HepG2 (cell line): ENCODE results near the gene DOCK1. TPM values are rescaled to one million over a fixed set of nuclear protein-coding genes. Genes with fewer than 3 reads are reported as not detected.

Source experiments
- AKAP8 ChIP-seq: sonication (generic); formaldehyde crosslinking; IDR thresholded peaks from 2 replicates; pipeline ENCODE4 v1.5.1; 2020; ENCODE audit warnings: mild to moderate bottlenecking, missing genetic modification reagents
- BORCS8-MEF2B ChIP-seq: sonication (generic); formaldehyde crosslinking; IDR thresholded peaks from 2 replicates; pipeline ENCODE4 v1.8.0; 2022; ENCODE audit warnings: mild to moderate bottlenecking, missing genetic modification reagents
- DMAP1 ChIP-seq: IDR thresholded peaks from 2 replicates; pipeline ENCODE4 v1.6.1; 2016
- MYC ChIP-seq: sonication (generic); formaldehyde crosslinking; IDR thresholded peaks from 2 replicates; pipeline ENCODE4 v1.9.0; 2021; ENCODE audit warnings: missing genetic modification reagents, borderline replicate concordance
- SIX1 ChIP-seq: sonication (generic); formaldehyde crosslinking; IDR thresholded peaks from 2 replicates; pipeline ENCODE4 v1.4.0; 2020; ENCODE audit warnings: missing genetic modification reagents, borderline replicate concordance
- SOX6 ChIP-seq, 2 experiments: fragments of 450-650 bp in 1 of 2; sonication (generic) in 1 of 2; formaldehyde crosslinking in 1 of 2; IDR thresholded peaks; 2 replicates each; pipeline versions ENCODE4 v1.4.0 to v1.6.1; 2017 to 2020; ENCODE audit warnings: antibody characterized with exemption in 1 of 2, mild to moderate bottlenecking in 1 of 2, missing genetic modification reagents in 1 of 2
- TCF12 ChIP-seq, 2 experiments: fragments of 450-650 bp in 1 of 2; sonication (generic) in 1 of 2; formaldehyde crosslinking in 1 of 2; IDR thresholded peaks; 2 replicates each; pipeline versions ENCODE4 v1.6.1 to v1.8.0; 2017 to 2022; ENCODE audit warnings: antibody characterized with exemption in 1 of 2, mild to moderate bottlenecking in 1 of 2, missing genetic modification reagents in 1 of 2, moderate library complexity in 1 of 2
- THAP11 ChIP-seq: IDR thresholded peaks from 2 replicates; pipeline ENCODE4 v1.6.1; 2016; ENCODE audit warnings: missing biosample characterization, missing genetic modification reagents
- ZBTB38 ChIP-seq: sonication (generic); formaldehyde crosslinking; IDR thresholded peaks from 2 replicates; pipeline ENCODE4 v1.5.1; 2020; ENCODE audit warnings: mild to moderate bottlenecking, missing genetic modification reagents
- ZFX ChIP-seq: sonication (generic); formaldehyde crosslinking; IDR thresholded peaks from 2 replicates; pipeline ENCODE4 v1.4.0; 2020; ENCODE audit warnings: mild to moderate bottlenecking, low read depth, missing genetic modification reagents, moderate library complexity
- ZNF235 ChIP-seq: sonication (generic); formaldehyde crosslinking; IDR thresholded peaks from 2 replicates; pipeline ENCODE4 v1.8.1; 2023; ENCODE audit warnings: mild to moderate bottlenecking, missing genetic modification reagents, borderline replicate concordance
- ZNF292 ChIP-seq: sonication (generic); formaldehyde crosslinking; IDR thresholded peaks from 2 replicates; pipeline ENCODE4 v1.8.1; 2022; ENCODE audit warnings: mild to moderate bottlenecking, low read depth, missing genetic modification reagents, borderline replicate concordance
- ZNF766 ChIP-seq: sonication (generic); formaldehyde crosslinking; IDR thresholded peaks from 2 replicates; pipeline ENCODE4 v1.5.0; 2020; ENCODE audit warnings: missing genetic modification reagents, borderline replicate concordance
- ZSCAN21 ChIP-seq: sonication (generic); formaldehyde crosslinking; IDR thresholded peaks from 2 replicates; pipeline ENCODE4 v1.8.0; 2022; ENCODE audit warnings: mild to moderate bottlenecking, missing genetic modification reagents, moderate library complexity, borderline replicate concordance
- polyA plus RNA-seq, 8 experiments: library from polyadenylated mRNA; depleted of rRNA in 3 of 8; stranded (reverse) in 7 of 8; unstranded in 1 of 8; fragments of >200 nt; fragmentation: Illumina TruSeq in 4 of 8; extraction: Trizol in 4 of 8; gene quantifications; 2 replicates each; pipeline versions ENCODE4 v1.2.1 to v1.2.3, GENCODE V29; 2011 to 2016; ENCODE audit warnings: low read depth in 4 of 8, missing spikeins in 1 of 8, mixed read lengths in 1 of 8; ENCODE audit not compliant: insufficient read depth in 1 of 8
- total RNA-seq, 5 experiments: library from RNA; depleted of rRNA; stranded (reverse); fragments of >200 nt; fragmentation: Illumina TruSeq; extraction: Trizol; gene quantifications; 2 replicates each; pipeline ENCODE4 v1.2.3, GENCODE V29; 2016; ENCODE audit warnings: low read depth in 1 of 5
- TF ChIP-seq, protein P1 (sequence below): sonication (generic); formaldehyde crosslinking; IDR thresholded peaks from 2 replicates; pipeline ENCODE4 v1.4.0; 2020; ENCODE audit warnings: low read depth, mild to moderate bottlenecking, missing genetic modification reagents
- TF ChIP-seq, protein P2 (sequence below): IDR thresholded peaks from 2 replicates; pipeline ENCODE4 v1.6.1; 2016; ENCODE audit warnings: missing genetic modification reagents, missing compliant biosample characterization
- TF ChIP-seq, protein P3 (sequence below): fragments of 450-650 bp; IDR thresholded peaks from 2 replicates; pipeline ENCODE4 v1.6.1; 2017; ENCODE audit warnings: mild to moderate bottlenecking
- TF ChIP-seq, protein P4 (sequence below): sonication (generic); formaldehyde crosslinking; IDR thresholded peaks from 2 replicates; pipeline ENCODE4 v1.5.1; 2020; ENCODE audit warnings: mild to moderate bottlenecking, missing genetic modification reagents, moderate library complexity
- TF ChIP-seq, protein P5 (sequence below): IDR thresholded peaks from 2 replicates; pipeline ENCODE4 v1.6.1; 2016

DOCK1 gene
- total and polyA plus RNA-seq, 2 of the 13 experiments (the other 11 are each of a cell fraction or from before 2014, with no cell fraction given), result 8.3 to 25.5 TPM

DNA sequence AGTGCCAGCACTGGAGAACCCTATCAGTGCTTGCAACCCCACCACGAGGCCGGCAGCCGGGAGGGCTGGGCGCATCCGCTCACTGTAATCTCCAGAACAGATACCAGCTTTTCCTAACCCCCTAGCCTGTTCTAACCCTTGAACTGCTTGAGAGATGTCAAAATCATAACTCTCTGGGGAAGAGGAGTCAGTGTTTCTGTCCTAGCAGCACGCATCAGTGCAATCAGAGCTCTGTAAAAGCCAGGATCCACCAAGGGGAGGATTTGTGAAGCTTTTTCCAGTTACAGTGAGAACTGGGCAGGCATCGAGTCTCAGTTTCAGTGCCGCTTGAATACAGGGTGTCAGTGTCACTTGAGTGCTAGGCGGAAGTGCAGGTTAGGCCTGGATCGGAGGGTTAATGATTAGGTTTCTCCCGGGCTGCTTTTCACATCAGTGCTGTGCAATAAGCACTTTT is 395.7 kb downstream of the DOCK1 start (continued):
- TF ChIP-seq THAP11 (CRISPR knock-in tag) (no peak), DMAP1 (CRISPR knock-in tag) (peak; percentile 41; the same call in 1 of the 2 replicates), ZSCAN21 (0 out of 2 replicates have a peak, but pooled peaks have one; percentile 32), SIX1 (CRISPR knock-in tag) (peak; percentile 64; the same call in 1 of the 2 replicates), ZNF235 (CRISPR knock-in tag) (no peak), ZNF292 (CRISPR knock-in tag) (peak; percentile 94; the same call in 1 of the 2 replicates), ZBTB38 (peak; percentile 42; the same call in 1 of the 2 replicates), ZFX (peak; percentile 82), BORCS8-MEF2B (CRISPR knock-in tag) (peak; percentile 40; the same call in 1 of the 2 replicates), MYC (CRISPR knock-in tag) (peak; percentile 85; the same call in 1 of the 2 replicates), ZNF766 (CRISPR knock-in tag) (peak; percentile 64; the same call in 1 of the 2 replicates), TCF12 (IDR thresholded peaks at IDR 0.05) (no peak), TCF12 (CRISPR knock-in tag; IDR thresholded peaks at IDR 0.05) (no peak), SOX6 (IDR thresholded peaks at IDR 0.05) (no peak), SOX6 (CRISPR knock-in tag; IDR thresholded peaks at IDR 0.05) (peak; percentile 74), AKAP8 (CRISPR knock-in tag) (no peak)
- TF ChIP-seq, protein P1, sequence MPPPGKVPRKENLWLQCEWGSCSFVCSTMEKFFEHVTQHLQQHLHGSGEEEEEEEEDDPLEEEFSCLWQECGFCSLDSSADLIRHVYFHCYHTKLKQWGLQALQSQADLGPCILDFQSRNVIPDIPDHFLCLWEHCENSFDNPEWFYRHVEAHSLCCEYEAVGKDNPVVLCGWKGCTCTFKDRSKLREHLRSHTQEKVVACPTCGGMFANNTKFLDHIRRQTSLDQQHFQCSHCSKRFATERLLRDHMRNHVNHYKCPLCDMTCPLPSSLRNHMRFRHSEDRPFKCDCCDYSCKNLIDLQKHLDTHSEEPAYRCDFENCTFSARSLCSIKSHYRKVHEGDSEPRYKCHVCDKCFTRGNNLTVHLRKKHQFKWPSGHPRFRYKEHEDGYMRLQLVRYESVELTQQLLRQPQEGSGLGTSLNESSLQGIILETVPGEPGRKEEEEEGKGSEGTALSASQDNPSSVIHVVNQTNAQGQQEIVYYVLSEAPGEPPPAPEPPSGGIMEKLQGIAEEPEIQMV (CRISPR knock-in tag), result no peak
- TF ChIP-seq, protein P2, sequence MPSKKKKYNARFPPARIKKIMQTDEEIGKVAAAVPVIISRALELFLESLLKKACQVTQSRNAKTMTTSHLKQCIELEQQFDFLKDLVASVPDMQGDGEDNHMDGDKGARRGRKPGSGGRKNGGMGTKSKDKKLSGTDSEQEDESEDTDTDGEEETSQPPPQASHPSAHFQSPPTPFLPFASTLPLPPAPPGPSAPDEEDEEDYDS (CRISPR knock-in tag), result peak; percentile 11; the same call in 1 of the 2 replicates
- TF ChIP-seq, protein P3, sequence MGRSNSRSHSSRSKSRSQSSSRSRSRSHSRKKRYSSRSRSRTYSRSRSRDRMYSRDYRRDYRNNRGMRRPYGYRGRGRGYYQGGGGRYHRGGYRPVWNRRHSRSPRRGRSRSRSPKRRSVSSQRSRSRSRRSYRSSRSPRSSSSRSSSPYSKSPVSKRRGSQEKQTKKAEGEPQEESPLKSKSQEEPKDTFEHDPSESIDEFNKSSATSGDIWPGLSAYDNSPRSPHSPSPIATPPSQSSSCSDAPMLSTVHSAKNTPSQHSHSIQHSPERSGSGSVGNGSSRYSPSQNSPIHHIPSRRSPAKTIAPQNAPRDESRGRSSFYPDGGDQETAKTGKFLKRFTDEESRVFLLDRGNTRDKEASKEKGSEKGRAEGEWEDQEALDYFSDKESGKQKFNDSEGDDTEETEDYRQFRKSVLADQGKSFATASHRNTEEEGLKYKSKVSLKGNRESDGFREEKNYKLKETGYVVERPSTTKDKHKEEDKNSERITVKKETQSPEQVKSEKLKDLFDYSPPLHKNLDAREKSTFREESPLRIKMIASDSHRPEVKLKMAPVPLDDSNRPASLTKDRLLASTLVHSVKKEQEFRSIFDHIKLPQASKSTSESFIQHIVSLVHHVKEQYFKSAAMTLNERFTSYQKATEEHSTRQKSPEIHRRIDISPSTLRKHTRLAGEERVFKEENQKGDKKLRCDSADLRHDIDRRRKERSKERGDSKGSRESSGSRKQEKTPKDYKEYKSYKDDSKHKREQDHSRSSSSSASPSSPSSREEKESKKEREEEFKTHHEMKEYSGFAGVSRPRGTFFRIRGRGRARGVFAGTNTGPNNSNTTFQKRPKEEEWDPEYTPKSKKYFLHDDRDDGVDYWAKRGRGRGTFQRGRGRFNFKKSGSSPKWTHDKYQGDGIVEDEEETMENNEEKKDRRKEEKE, result no peak
- TF ChIP-seq, protein P4, sequence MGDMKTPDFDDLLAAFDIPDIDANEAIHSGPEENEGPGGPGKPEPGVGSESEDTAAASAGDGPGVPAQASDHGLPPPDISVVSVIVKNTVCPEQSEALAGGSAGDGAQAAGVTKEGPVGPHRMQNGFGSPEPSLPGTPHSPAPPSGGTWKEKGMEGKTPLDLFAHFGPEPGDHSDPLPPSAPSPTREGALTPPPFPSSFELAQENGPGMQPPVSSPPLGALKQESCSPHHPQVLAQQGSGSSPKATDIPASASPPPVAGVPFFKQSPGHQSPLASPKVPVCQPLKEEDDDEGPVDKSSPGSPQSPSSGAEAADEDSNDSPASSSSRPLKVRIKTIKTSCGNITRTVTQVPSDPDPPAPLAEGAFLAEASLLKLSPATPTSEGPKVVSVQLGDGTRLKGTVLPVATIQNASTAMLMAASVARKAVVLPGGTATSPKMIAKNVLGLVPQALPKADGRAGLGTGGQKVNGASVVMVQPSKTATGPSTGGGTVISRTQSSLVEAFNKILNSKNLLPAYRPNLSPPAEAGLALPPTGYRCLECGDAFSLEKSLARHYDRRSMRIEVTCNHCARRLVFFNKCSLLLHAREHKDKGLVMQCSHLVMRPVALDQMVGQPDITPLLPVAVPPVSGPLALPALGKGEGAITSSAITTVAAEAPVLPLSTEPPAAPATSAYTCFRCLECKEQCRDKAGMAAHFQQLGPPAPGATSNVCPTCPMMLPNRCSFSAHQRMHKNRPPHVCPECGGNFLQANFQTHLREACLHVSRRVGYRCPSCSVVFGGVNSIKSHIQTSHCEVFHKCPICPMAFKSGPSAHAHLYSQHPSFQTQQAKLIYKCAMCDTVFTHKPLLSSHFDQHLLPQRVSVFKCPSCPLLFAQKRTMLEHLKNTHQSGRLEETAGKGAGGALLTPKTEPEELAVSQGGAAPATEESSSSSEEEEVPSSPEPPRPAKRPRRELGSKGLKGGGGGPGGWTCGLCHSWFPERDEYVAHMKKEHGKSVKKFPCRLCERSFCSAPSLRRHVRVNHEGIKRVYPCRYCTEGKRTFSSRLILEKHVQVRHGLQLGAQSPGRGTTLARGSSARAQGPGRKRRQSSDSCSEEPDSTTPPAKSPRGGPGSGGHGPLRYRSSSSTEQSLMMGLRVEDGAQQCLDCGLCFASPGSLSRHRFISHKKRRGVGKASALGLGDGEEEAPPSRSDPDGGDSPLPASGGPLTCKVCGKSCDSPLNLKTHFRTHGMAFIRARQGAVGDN, result peak; percentile 93
- TF ChIP-seq, protein P5, sequence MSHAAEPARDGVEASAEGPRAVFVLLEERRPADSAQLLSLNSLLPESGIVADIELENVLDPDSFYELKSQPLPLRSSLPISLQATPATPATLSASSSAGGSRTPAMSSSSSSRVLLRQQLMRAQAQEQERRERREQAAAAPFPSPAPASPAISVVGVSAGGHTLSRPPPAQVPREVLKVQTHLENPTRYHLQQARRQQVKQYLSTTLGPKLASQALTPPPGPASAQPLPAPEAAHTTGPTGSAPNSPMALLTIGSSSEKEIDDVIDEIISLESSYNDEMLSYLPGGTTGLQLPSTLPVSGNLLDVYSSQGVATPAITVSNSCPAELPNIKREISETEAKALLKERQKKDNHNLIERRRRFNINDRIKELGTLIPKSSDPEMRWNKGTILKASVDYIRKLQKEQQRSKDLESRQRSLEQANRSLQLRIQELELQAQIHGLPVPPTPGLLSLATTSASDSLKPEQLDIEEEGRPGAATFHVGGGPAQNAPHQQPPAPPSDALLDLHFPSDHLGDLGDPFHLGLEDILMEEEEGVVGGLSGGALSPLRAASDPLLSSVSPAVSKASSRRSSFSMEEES (CRISPR knock-in tag), result peak; percentile 52; the same call in 1 of the 2 replicates
